HG03280 (cell line): ENCODE measurements around the gene PFDN6.
"Not testable (repeated sequence)": the region's sequence is repeated elsewhere in the genome, so short reads cannot be mapped to it uniquely, and the experiment has no call there.

Experiments
- ATAC-seq: cut with Tn5 transposase; IDR thresholded peaks from one replicate; pipeline ENCODE4 v1.9.1; 2021; ENCODE audit warnings: mild to moderate bottlenecking, moderate library complexity; ENCODE audit not compliant: unreplicated experiment

The PFDN6 gene

DNA sequence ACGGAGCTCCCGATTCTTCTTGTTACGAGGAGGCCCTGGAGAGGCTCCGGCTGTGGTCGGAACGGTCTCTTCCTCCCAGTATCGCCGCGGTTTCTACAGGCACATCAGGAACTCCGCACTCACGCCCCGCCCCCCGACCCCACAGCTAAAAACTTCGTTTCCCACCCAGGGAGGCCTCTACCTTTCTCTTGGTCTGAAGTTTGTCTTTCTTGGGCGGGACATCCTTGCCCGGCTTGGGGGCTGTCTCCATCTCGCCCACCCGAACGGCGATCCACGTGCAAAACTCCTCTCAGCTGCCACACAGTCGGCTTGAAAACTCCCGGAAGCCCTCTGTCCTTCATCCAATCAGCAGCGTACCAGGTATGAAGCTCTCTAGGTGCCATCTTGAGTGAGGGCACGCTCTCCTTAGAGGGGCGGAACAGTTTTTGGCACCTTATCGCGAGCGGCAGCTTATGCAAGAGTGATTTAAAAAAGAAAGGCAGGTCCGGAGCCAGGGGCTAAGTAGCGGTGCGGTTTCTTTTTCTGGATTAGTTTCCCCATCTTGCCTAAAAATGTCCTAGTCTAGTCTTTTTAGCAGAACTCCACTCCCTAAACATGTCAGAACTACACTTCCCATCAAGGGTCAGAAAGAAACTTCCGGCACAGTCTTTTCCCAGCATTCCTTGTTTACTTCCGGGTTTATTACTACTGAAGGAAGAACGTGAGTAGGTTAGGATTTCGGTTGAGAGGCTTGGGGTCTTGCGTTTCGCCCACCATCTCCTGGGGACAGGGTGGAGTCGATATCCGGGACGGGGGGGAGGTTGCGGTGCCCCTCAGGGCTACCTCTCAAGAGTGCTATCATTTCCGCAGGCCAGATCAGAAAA, at the start of gene PFDN6, which contains the start of gene WDR46:
PFDN6 (plus strand) TSS at position 681 of the 863 bp plus-strand sequence. CDS start 256 bp downstream, outside the sequence.
WDR46 (minus strand) TSS at position 319 of the 863 bp plus-strand sequence; CDS start at position 250, 69 bp downstream.
- peak; percentile 87 for ATAC-seq

DNA sequence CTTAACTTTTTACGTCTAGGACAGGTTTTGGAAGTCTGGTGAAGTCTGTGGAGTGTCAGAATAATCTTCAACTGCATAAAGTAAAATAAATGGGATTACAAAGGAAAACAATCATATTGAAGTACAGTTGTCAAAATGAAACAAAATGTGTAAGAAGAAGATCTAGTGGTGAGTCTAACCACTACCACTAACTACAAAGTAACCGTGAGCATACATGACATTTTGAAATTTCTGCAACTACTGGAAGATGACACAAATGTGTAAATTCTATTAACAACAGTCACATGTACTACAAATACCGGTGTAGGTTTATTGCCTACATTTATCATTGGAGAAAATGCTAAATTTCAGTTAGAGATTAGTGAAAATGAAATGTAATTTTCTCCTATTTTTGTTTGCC, 47.4 kb upstream of the PFDN6 start:
- ATAC-seq, result no peak

DNA sequence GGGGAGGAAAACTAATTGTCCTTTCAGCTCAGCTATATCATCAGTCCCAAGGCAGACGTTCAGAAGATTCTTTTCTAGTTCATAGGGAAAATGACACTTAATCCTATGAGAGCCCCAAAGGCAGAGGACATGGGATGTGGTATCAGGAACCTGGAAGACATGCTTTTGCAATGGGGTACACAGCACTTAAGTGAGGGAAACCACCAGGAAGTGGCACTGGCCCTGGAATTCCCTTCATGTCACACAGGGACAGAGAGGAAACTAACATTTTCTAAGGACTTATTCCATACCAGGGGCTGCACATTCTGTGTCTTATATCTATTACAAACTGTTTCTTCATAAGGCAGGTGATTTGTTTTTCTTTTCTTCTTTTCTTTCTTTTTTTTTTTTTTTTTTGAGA, 45.9 kb upstream of the PFDN6 start:
- no peak for ATAC-seq

DNA sequence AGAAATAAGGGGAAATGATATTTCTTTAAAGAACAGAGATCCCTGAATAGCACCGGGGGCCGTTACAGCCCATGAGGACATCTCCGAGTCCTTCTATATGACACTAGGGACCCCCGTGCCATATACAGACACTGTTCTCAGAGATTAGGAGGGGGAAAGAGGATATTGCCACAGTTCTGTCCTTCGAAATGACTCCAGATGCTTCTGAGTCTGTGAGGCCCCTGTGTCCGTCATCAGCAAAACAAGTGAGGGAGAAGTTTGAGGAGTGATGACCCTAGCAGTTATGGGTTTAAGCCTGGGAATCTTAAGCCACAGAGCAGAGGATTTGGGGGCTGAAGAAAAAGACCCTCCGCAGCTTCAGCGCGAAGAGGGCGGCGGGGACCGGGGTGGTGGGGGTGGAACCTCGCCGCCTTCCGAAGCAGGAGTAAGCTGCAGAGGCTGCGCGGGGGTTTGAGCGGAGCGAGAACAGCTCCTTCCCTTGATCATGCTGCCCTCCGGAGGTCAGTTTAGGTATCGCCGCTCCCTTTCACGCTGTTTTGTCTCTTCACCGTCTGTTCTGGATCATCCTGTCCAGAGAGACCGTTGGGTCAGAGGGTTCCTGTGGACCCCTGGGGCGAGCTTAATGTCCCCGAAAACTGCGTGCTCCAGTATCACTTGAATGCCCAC, 41.3 kb upstream of the PFDN6 start:
- peak; percentile 30 for ATAC-seq

DNA sequence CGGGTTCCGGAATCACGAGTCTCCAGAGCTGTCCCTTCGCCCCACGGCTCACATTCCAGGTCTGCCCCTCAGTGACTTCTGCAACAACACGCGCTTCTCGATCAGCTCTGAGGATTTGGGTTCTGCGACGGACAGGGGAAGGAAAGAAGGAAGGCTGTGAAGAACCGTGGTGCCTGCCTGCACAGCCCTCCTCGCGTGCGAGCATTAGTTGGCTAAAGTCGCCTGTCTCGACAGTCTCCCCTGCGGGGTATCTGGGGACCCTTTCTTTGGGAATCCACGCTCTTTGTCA, 40.8 kb upstream of the PFDN6 start:
- no peak for ATAC-seq

DNA sequence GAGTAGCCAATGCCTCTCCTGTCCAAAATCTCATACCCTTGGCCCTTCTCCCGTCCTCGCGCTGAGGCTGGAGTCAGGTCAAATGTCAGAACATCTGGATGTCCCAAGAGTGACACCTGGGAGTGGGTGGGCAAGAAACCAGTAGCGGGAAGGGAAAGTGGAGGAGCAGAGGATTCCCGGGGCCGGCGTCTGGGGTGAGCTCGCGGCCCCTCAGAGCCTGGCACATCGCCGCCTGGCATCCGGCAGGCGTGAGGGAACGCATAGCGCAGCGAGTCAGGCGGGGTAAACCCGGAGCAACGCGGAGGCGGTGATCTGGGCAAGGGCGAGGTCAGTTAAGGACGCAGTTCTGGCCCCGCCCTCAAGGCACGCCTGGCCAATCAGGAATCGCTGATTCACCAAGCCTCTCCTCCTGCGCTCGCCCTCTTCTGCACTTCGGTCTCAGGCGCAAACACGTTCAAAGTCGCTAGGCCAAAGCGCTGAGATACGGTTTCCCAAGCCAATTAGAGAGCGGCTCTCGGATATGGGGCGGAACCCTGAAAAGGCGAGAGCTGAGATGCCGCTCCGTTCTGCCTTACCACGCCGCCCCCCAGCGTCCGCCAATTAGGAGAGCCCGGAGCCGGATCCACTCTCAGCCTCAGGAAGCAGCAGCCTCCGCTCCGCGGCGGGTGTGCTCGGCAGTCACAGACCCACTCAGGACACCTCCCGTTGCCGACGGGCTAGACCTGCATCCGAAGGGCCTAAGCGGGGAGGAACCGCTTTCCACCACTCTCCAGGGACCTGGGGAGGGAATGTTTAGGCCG, 40.3 kb upstream of the PFDN6 start:
- ATAC-seq, result peak; percentile 85

DNA sequence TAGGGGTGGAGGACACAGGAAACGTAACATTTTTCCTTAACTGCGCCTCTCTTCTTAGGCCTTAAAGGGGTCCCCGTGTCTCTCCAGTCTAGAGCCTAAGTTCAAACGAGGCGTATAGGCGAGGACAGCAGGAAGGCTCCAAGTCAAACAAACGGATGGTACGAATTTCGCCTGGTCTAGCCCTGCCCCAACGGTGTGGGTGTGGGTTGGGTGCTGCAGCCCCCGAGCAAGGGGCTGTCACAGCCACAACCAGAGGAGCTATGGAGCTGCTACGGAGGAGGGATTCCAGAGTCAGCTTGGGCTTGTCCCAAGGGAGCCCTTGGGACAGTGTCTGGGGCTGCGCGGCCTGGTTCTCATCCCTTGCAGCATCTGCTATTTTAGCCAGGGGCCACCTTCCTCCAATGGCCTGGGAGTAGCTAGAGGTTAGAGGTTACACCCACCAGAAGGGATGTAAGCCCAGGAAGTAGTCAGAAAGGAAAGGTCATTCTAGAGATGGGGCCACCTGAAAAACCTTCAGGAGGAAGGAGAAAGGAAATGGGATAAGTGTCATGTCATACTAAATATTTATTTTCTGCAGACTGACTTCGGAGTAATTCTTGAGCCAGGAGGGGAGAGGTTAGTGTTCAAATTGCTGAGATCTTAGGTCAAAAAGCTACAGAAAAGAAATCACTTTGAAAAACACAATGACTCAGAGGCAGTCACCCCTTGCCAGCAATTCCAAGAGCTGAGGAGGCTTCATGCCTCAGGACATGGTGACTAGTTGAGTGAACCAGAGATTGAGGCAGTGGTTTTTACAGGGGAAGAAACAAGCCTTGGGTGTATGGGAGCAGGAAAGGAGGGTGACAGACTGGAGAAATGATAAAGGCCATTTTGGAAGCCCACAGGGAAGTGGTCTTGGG, 39.4 kb upstream of the PFDN6 start:
- no peak for ATAC-seq

DNA sequence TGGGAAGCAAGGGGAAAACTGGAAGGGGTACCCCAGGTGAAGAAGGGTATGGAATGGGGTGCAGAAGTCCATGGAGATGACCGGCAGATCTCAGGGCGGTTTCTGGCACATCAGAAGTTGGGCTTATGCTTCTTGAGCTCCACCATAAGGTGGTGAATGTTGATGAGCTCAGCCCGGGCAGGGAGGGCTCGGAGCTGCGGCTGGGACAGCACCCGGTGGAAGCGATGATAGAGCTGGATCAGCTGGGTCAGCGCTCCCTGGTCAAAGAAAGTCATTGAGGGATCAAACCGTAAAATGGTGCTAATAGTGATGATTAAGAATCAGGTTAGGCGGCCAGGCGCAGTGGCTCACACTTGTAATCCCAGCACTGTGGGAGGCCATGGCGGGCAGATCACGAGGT, 38.7 kb upstream of the PFDN6 start:
- ATAC-seq, result no peak

DNA sequence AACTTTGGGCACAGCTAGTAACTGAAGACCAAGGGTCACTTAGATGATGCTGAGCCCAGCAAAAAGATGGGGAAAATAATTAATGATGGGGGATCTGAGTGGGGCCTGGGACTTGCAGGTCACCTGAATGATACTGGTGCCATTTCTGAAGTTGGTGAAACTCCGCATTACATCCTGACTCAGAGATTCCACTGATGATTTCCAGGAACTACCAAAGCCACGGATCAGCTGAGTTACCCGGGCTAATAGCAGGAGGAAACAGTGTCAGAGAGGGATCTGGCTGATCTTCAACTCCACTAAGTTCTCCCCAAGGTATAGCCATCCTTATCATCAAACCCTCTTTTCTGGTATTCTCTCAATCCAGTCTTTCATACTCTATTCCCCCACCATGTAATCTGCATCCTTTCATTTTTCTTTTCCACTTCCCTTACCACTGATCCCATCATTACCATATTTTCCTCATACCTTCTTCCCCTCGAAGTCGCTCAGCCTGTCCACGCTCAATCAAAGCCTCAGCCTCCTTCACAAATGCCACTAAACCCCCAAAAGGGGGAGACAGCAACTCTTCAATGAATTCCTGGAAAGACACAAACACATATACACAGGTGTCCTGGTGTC, 37.9 kb upstream of the PFDN6 start:
- no peak for ATAC-seq

DNA sequence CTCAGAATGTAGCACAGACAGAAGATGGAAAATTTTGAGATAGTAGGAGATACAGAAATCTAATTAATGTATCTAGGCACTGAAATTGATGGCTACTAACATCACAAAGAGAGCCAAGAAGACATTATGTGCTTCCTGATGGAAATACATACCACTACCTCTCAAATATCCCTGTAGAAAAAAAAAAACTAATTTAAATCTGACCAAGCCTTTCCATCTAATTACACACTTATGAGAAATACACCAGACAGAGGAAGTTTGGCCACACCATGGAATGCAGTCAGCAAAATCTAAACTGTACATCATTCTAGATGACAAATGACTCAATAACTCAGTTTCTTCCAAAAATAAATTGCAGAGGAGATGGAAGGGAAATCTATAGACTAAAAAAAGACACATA, 36.6 kb upstream of the PFDN6 start:
- ATAC-seq, result no peak

DNA sequence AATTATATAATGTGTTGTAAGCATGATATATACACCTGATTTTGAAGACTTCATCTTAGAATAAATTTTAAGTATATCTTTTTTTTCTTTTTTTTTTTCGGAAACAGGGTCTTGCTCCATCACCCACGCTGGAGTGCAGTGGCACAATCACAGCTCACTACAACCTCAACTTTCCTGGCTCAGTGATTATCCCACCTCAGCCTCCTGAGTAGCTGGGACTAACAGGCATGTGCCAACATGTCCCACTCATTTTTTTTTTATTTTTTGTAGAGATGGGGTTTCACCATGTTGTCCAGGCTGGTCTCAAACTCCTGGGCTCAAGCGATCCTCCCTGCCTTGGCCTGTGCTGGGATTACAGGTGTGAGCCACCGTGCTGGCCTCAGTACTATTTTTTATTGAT, 34.8 kb upstream of the PFDN6 start:
- ATAC-seq, result no peak

DNA sequence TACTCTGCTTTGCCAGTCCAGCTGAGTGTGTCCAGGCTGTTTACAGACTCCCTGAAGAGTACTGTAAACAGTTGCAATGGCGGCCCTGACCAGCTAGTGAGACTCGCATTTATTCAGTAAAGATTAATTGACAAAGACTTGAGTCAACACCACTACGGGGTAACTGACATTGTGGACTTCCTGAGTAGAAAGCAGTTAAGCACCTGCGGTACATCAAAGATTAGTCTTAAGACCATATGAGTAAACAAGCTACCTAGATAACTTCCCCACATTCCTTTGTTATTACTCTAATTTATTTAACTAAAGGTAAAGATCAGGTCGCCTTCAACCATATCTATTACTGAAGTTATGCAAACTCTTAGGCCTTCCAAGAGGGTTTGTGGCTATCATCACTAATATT, 30.4 kb upstream of the PFDN6 start:
- ATAC-seq, result no peak

DNA sequence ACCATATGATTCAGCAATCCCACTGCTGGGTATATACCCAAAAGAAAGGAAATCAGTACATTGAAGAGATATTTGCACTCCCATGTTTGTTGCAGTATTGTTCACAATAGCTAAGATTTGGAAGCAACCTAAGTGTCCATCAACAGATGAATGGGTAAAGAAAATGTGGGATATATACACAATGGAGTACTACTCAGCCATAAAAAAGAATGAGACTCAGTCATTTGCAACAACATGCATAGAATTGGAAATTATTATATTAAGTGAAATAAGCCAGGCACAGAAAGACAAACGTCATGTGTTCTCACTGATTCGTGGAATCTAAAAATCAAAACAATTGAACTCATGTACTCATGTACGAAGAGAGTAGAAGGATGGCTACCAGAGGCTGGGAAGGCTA, 26.9 kb upstream of the PFDN6 start:
- not testable (repeated sequence) for ATAC-seq

DNA sequence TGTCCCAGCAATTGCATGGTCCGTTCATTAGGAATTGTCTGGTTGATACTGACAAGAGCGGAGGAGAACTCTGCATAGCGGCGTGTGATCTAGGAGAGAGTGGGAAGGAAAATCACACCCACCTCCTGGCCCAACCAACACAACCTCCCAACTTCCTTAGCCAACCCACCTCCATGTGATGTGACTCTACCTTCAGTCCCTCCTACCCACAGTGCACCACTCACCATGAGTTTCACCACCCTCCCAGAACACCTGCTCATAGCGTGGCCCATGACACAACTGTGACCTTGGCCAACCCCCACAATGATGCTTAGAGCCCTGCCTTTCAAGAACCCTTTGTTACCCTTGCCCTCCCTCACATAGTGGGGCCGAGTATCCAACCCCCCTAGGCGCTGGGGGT, 25.4 kb upstream of the PFDN6 start:
- ATAC-seq, result no peak

DNA sequence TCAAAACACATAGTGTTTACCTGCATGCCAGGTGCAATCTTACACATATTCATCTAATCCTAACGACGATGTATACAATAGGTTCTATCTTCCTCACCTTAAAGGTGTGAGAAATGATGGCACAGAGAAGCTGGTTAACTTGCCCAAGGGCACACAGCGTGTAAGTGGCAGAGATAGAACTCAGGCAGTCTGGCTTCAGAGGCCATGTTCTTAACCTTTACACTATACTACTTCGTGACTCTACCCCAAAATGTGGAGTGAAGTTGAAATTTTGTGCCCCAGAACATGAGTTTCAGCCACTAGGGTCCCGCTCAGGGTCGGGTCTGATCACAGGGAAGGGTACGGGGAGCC, 18.3 kb upstream of the PFDN6 start:
- no peak for ATAC-seq

DNA sequence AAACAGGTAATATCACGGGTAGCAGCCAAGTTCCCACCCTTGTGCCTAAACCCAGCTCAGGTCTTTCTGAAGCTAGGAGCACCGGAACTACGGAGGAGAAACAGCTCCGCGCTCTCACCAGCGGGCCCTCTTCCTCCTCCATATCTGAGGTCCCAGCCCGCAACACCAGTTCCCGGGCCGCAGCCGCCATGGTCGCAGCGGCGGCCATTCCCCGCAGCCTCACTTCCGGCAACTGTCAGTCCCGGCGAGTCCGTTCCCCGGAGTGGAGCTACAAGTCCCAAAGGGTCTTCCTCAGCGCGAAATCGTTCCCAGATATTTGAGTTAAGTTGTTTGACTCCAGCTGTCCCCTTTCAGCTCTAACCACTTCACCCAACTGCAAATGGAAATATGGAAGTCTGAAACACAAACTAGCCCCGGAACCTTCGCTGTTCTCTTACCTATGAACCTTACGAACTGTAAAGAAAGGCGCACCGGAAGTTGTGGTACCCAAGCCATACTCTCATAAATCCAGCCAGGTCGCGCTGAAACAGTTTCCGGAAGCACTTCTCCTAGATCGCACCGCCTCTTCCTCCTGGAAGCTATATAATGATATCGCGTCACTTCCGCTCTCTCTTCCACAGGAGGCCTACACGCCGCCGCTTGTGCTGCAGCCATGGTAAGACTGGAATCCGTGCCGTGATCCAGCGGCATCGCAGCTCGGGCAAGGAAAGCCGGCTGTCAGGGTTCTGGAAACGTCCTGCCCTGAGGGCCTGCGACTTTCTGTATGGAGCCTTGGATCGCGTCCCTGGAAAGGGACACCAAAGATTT, 17.7 kb upstream of the PFDN6 start, which contains the start of the genes RPS18 and VPS52:
RPS18 (plus strand) TSS at position 608 of the 807 bp plus-strand sequence; CDS start at position 653, 45 bp downstream.
VPS52 (minus strand) TSS at position 409 of the 807 bp plus-strand sequence; CDS start at position 208, 201 bp downstream.
- ATAC-seq, result peak; percentile 83

DNA sequence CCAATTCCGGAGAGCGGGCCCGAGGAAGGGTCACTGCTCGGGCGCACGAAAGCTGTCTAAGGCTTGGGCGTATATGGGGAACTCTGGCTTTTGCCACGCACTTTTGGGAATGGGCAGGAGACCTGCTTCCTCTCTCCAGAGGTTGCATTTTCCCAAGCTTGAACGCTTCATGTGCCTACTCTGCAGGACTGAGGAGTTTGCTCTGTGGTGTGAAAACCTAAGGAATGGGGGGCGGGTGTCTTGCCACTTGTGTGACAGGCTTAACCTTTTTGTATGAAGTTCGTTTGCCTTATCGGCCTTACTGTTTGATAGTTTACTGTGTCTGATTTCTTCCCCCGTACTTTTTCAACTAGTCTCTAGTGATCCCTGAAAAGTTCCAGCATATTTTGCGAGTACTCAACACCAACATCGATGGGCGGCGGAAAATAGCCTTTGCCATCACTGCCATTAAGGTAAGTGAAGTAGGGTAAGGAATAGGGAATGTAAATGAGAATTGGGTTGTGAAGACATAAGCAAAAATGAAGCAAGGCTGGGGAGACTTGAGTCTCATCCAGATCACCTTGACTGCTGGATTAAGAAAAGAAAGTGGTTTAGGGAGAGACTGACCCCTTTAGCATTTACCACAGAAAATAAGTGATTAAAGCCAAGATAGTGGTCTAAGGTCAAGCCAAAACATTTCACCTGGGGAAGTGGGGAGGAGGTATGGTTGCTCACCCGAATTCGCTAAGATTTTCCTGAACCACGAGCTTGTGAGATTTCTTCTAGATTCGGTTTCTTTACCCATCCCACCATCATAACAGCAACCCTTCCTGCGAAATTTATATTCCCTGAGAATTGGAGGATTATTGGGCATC, 16.9 kb upstream of the PFDN6 start:
- ATAC-seq, result no peak
